ENCODE results near the gene OSMR.

OSMR gene

GRCh38 chr5:38931731-38932130, 85.9 kb downstream of the OSMR start:
- no peak for DNase-seq

DNA sequence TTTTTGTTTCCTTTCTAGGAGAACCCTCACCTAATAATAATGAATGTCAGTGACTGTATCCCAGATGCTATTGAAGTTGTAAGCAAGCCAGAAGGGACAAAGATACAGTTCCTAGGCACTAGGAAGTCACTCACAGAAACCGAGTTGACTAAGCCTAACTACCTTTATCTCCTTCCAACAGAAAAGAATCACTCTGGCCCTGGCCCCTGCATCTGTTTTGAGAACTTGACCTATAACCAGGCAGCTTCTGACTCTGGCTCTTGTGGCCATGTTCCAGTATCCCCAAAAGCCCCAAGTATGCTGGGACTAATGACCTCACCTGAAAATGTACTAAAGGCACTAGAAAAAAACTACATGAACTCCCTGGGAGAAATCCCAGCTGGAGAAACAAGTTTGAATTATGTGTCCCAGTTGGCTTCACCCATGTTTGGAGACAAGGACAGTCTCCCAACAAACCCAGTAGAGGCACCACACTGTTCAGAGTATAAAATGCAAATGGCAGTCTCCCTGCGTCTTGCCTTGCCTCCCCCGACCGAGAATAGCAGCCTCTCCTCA, 87.1 kb downstream of the OSMR start:
- DNase-seq, result no peak

- DNase-seq, result no peak
Observed at GRCh38 chr5:38935437-38935836, 89.6 kb downstream of the OSMR start.

- DNase-seq, result no peak
Observed at GRCh38 chr5:38936269-38936668, 90.5 kb downstream of the OSMR start.

- no peak for DNase-seq
Observed at GRCh38 chr5:38938424-38938823, 92.6 kb downstream of the OSMR start.

GRCh38 chr5:38938973-38939372, 93.2 kb downstream of the OSMR start:
- no peak for DNase-seq

DNA sequence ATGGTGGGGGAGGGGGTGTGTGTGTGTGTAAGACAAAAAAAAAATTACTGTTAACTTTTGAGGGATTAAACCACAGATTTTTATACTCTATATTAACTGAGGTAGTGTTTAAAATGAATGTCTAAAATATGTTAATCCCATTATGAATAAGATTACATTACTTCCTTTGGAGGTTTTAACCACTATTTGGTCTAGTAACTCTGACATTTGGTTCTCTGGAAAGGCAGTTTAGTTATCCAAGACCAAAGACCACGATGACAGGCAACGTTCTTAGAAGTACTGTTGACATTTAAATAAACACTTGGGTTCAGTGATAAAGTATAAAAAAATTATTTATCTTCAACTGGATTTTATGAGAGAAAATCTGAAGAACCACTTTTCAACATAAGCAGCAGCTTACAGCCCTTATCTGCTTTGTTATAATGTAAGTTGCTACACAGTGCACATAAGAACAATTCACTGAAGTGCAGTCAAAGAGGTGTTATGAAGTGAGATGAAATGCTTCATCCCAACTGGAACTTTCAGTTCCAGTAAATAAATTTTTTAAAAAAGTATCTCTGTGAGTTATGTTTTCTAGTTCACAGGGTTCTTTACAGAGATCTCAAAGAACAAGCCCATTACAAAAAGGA, 94.5 kb downstream of the OSMR start:
- no peak for DNase-seq

DNA sequence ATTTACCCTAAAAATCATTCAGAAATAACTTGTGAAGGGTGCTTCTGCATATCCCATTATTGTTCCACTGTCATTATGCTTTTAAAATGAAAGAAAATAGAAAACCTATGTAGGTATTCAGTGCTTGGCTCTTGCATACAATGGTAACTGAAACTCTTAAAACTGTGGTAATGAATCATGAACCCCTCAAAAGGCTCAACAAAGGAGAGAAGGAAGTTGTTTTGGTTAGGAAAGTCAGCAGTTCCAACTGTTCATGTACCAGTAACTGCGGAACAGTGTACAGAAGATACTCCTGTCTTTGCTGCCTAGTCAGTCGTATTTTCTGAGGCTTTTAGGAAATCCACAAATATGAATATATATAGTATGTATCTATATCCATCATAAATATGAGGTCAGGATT, 96.1 kb downstream of the OSMR start:
- DNase-seq, result no peak

DNA sequence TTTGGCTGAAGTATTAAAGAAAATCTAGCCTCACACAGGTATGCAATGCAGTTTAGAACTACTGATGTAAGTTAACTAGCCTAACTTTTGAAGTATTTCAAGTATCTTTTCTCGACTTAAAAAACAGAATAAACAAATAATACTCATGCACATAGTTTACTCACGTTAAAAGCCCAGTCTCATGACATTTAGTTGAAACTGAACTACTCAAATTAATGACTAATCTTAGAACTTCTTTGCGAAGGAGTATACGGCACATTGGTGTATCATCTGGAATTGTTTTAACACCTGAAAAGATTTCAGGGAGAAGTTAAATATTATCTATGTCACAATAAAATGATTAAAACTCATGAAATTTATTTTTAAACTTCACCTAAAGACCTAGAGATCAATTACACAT, 98.5 kb downstream of the OSMR start:
- no peak for DNase-seq

DNA sequence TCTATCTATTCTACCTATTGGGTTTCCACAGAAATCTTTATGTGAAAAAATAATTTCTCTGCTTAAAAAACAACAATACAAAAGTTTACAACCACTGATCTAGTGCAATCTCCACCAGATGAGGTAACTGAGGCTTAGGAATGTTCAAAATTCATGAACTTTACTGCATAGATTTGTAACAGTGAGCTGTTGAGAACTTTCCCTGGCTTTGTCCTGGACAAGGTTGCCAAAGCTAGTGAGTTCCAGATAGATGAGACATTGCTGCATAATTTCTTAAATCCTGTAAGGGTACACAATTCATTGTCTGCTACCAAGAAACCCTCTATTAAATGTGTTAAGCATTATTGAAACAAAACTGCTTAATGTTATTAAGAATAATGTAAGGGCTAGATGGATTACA, 102.7 kb downstream of the OSMR start:
- no peak for DNase-seq

DNA sequence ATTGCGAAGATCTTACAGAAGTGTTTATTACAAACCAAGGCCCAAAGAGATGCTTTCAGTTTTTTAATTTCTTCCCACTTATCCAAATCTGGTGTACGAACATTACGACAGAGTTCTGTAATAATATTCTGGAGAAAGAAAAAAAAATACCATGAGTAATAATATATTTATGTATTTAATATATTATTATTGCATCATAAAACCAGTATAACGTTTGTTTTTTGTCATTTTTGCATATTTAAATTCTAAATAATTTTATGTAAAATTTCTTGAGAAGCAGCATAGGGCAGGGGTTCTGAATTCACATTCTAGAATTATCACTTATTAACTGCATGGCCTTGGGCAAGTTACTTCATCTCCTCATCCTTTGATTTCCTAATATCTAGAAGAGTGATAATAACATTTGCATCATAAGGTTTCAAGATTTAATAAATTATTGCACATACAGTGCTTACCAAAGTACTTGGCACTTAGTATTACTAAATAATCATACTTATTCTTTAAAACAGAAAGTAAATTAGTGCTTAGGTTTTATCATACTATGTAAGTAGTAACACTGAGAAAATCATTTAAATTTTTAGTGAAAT, 107.7 kb downstream of the OSMR start:
- DNase-seq, result no peak

GRCh38 chr5:38961691-38962090, 115.9 kb downstream of the OSMR start:
- DNase-seq, result no peak

DNA sequence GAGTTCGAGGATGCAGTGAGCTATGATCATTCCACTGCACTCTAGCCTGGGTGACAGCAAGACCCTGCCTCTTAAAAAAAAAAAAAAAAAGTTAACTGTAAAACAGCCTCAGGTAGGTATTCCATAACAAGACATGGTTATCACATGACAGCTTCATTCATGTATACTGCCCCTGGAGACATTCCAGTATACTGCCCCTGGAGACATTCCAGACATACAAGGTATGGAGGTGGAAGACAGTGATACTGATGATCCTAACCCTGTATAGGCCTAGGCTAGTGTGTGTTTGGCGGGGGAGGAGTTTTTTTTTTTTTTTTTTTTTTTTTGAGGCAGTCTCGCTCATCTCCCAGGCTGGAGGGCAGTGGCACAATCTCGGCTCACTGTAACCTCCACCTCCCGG, 122.9 kb downstream of the OSMR start:
- no peak for DNase-seq

DNA sequence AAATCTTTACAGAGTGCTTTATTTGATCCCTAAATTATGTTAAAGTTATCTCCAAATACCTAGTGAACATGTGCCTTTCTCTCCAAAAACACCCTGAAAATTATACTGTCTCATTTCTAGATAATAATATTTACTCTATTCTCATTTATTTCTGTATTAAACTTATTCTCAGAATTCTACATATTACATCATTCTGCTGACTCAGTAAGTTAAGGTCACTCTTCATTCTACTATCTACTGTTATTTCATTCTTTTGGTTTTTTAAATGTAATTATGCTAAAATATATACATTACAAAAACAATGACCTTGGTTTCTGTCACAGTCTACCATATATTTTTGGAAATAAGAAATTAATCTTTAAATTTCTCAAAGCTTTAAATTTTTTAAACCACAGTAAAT, 132.2 kb downstream of the OSMR start:
- DNase-seq, result no peak

- DNase-seq, result no peak
Observed at GRCh38 chr5:38979535-38979934, 133.7 kb downstream of the OSMR start.

Measured in SHP77 treated with DMSO at 0.1 percent for 48 hours (cell line).